Measurements from ENCODE around the gene PRKAR1B.

Gene PRKAR1B

GRCh38 chr7:696426-696811 is 30.7 kb downstream of the PRKAR1B start:
- DNase-seq (ENCODE audit: low spot score) = no peak

GRCh38 chr7:693280-693679 is 33.8 kb downstream of the PRKAR1B start:
- no peak for DNase-seq (ENCODE audit: low spot score)

GRCh38 chr7:691361-692045 is 35.6 kb downstream of the PRKAR1B start:
- DNase-seq (ENCODE audit: low spot score) = no peak

- DNase-seq (ENCODE audit: low spot score) = no peak
Measured at GRCh38 chr7:690478-691360, 36.4 kb downstream of the PRKAR1B start.

GRCh38 chr7:685540-685939 is 41.5 kb downstream of the PRKAR1B start:
- DNase-seq (ENCODE audit: low spot score) = no peak

- no peak for DNase-seq (ENCODE audit: low spot score)
Measured at GRCh38 chr7:684416-684815, 42.7 kb downstream of the PRKAR1B start.

- no peak for DNase-seq (ENCODE audit: low spot score)
Measured at GRCh38 chr7:683526-684205, 43.4 kb downstream of the PRKAR1B start.

GRCh38 chr7:682810-683209 is 44.3 kb downstream of the PRKAR1B start:
- DNase-seq (ENCODE audit: low spot score) = no peak

- DNase-seq (ENCODE audit: low spot score) = no peak
Measured at GRCh38 chr7:681551-682307, 45.4 kb downstream of the PRKAR1B start.

- no peak for DNase-seq (ENCODE audit: low spot score)
Measured at GRCh38 chr7:680411-681127, 46.5 kb downstream of the PRKAR1B start.

- no peak for DNase-seq (ENCODE audit: low spot score)
Measured at GRCh38 chr7:676972-677385, 50.1 kb downstream of the PRKAR1B start.

GRCh38 chr7:676246-676971 is 50.7 kb downstream of the PRKAR1B start:
- DNase-seq (ENCODE audit: low spot score) = no peak

- no peak for DNase-seq (ENCODE audit: low spot score)
Measured at GRCh38 chr7:674454-675410, 52.3 kb downstream of the PRKAR1B start.

GRCh38 chr7:673681-674453 is 53.2 kb downstream of the PRKAR1B start:
- DNase-seq (ENCODE audit: low spot score) = no peak

- no peak for DNase-seq (ENCODE audit: low spot score)
Measured at GRCh38 chr7:672891-673290, 54.2 kb downstream of the PRKAR1B start.

- DNase-seq (ENCODE audit: low spot score) = no peak
Measured at GRCh38 chr7:671415-672042, 55.6 kb downstream of the PRKAR1B start.

GRCh38 chr7:670501-671390 is 56.3 kb downstream of the PRKAR1B start:
- no peak for DNase-seq (ENCODE audit: low spot score)

Measured in SK-N-DZ (cell line).